A549 treated with CORT108297 at 1 μM for 4 hours (cell line): ENCODE results near the gene LY6G6C. TPM values are rescaled to one million over a fixed set of nuclear protein-coding genes. Genes with fewer than 3 reads are reported as not detected.

Experiments
- total RNA-seq: library from RNA; stranded (reverse); fragments of 200-300 nt; extraction: Qiagen RNA extraction; gene quantifications from 5 replicates; pipeline ENCODE4 v1.2.3, GENCODE V29; 2022

LY6G6C gene, protein sequence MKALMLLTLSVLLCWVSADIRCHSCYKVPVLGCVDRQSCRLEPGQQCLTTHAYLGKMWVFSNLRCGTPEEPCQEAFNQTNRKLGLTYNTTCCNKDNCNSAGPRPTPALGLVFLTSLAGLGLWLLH
- 0.09 to 0.12 TPM (median 0.10 TPM) in 3 of 5 replicates, not detected in the others for total RNA-seq

DNA sequence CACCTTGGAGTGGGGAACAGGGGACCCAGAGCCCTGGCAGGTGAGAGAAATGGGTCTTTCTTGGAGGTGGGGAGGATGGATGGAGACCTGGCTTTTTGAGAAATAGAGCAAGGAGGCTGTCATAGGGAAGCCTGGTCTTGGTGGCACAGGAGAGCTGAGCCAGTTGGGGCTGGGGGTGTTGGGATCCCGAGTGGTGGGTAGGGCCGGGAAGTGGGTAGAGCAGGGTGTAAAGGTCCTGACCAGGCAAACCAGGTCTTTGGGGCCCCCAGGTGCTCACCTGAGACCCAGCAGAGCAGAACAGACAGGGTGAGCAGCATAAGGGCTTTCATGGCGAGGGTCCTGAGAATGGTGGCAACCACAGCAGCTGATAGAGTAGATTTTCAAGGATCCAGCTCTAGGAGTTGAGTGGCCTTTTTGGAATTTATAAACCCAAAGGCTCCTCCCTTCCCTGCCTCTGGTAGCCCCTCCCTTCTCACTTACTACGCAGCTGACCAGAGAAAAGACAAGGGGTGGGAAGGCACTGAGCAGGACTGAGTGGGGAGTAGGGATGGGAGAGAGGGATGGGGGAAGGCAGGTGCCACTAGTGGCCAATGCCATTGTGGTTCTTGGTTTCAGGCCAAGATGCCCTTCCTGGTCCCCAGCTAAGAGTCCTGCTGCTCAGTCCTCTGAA, at the start of gene LY6G6C:
LY6G6C (minus strand) TSS at position 396 of the 670 bp plus-strand sequence; CDS start at position 329, 67 bp downstream.

DNA sequence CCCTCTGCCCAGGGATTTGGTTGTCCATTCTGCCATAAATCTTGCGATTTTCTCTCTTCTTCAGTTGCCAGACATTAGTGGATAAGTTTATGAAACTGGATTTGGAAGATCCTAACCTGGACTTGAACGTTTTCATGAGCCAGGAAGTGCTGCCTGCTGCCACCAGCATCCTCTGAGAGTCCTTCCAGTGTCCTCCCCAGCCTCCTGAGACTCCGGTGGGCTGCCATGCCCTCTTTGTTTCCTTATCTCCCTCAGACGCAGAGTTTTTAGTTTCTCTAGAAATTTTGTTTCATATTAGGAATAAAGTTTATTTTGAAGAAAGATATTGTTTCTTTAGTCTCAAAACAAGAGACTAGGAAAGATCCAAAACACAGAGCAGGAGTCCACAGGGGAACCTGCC, 40.8 kb upstream of the LY6G6C start, which contains the start of gene SAPCD1:
SAPCD1 (plus strand) TSS at position 301 of the 400 bp plus-strand sequence. CDS start 399 bp downstream, outside the sequence.

DNA sequence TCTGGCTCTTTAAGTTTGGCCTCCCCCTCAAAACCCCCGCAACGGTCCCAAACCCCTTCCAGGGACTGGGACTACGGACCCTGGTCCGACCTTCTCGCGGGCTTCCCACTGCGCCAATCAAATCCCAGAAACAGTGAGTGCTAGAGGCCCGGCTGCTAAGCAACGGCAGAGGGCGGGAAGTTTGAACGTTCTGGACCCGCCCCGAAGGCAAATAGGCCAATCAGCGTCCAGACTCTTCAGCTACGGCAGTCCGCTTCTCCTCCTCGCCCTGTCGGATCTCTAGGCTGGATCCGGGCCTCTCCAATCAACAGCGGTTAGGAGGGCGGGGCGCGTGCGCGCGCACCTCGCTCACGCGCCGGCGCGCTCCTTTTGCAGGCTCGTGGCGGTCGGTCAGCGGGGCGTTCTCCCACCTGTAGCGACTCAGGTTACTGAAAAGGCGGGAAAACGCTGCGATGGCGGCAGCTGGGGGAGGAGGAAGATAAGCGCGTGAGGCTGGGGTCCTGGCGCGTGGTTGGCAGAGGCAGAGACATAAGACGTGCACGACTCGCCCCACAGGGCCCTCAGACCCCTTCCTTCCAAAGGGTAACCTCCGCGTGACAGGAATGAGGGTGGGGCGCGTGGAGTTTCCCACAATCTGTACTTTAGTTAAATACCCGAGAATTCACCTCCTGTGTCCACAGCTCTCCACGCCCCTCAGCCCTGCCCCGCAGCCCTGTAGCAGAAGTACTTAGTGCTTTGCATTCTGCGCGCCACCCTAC, 18.3 kb upstream of the LY6G6C start, which contains the start of gene MSH5:
MSH5 (plus strand) TSS at position 367 of the 758 bp plus-strand sequence. CDS start 462 bp downstream, outside the sequence.

DNA sequence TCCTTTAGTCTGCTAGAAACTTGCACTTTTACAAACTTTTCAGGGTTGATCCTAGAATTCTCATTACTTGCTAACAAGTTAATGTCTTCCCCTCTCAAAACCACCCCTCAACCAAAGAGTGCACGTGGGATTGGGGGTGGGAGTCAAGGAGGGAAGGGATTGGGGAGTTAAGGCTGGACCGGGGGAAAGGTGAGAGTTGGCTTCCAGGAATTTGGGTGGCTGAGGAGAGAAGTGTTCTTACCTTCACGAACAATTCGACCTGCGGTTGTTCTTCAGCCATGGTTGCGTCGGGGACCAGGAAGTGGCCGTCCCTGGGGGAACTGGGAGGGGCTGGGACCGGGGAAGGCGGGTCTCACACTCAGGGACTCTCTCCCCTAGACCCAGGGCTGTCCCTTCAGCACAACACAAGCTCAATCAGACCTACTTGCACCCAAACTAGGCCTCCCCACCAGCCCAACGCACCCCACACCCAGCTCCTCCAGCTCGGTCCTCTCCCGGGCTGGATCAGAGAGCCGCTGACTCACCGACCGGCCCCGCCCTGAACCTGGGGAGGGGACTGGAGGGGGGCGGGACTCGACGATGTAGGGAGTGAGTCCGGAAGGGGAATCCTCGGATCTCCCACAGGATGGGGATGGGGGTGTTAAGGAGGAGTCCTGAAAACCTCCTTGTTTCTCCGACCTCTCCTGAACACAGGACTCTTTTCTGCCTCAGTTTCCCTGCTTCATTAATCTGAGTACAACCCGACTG, 14.6 kb upstream of the LY6G6C start, which contains the start of gene CLIC1:
CLIC1 (minus strand) TSS at position 510 of the 747 bp plus-strand sequence; CDS start at position 280, 230 bp downstream.

DNA sequence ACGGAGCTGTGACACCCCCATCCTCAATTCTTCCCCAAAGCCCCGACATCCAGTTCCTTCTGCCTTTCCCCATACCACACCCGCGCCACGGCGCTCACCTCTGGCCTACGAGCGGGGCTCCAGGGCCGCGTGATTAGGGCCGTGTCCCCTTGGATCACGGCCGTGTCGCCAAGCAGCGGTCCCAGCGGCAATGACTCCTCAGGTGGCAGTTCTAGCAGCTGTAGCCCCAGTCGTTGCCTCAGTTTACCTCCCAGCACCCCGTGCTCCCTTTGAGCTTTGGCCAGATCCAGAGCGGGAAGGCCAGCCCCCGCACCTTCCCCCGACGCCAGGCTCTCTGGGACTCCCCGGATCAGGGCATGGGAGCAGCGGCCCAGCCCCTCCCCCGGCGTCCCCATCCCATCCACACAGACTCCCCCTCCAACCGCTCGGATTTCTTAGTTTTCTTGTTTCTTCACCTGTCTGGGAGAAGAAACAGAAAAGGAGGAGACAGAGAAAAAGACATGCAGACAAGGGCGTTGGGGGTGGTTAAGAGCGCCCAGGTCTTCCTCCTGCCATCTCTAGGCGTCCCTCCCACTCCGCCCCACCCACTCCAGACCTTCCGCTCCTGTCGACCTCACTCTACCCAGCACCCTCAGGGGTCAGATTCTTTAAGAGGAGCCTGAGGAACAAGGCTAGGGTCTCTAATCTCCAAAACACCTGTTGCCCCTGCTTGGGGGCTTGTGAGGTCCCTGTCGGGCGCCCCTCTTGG, 7.4 kb upstream of the LY6G6C start, which contains the start of gene DDAH2:
DDAH2 (minus strand) TSS at position 533 of the 748 bp plus-strand sequence; CDS start at position 395, 138 bp downstream.

DNA sequence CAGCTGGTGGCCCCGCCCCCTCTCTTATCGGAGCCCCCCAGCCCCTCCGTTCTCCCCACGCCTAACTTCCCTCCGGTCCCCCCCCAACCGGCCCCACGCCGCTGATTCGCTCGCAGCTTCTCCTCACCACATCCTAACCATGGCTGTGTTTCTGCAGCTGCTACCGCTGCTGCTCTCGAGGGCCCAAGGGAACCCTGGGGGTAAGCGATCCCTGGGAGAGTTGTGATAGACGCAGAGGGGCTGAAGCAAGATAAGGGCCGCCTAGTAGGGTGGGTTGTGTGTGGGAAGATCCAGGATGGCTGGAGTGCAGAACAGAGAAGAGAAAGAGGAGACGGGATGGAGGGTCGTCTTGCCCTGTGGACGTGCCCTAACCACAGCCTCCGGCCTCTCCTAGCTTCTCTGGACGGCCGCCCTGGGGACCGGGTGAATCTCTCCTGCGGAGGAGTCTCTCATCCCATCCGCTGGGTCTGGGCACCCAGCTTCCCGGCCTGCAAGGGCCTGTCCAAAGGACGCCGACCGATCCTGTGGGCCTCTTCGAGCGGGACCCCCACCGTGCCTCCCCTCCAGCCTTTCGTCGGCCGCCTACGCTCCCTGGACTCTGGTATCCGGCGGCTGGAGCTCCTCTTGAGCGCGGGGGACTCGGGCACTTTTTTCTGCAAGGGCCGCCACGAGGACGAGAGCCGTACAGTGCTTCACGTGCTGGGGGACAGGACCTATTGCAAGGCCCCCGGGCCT, 1.9 kb upstream of the LY6G6C start, which contains the start of gene MPIG6B:
MPIG6B (plus strand) TSS at position 129 of the 735 bp plus-strand sequence; CDS start at position 140, 11 bp downstream.

DNA sequence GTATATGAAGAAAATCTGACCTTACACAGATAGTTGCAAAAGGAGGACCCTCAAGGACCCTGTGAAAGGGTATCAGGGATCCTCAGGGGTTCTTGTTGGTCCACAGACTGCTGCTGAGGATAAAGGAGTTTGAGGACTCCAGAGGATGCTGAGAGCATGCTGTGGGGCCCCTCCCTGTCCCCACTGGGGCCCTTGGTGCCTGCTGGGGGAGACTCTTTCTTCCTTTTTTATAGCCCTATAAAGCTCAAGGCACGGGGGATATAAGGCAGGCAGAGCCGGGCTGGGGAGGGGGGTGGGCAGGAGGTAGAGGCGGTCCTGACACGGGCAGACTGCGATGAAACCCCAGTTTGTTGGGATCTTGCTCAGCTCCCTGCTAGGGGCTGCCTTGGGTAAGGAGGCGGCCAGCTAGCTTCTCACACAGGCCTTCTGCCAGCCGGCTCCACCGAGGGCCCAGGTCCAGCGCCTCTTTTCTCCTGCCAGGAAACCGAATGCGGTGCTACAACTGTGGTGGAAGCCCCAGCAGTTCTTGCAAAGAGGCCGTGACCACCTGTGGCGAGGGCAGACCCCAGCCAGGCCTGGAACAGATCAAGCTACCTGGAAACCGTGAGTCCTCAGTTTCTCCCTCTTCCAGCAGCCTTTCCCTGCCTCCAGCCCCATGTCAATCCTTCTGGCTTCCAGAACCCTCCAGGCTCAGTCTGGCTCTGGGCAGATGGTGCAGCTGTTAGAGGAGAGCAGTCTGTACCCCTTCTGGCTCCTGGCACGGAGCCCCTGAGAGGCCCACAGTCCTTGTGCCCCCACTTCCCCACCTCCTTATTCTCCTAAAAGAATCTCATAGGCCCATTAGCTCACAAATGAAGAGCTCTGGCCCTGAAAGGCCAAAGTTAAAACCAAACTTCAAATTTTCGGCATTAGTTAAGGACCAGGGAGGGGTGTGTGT, 6.3 kb downstream of the LY6G6C start, which contains the start of gene LY6G6D:
LY6G6D (plus strand) TSS at position 327 of the 937 bp plus-strand sequence; CDS start at position 335, 8 bp downstream.

DNA sequence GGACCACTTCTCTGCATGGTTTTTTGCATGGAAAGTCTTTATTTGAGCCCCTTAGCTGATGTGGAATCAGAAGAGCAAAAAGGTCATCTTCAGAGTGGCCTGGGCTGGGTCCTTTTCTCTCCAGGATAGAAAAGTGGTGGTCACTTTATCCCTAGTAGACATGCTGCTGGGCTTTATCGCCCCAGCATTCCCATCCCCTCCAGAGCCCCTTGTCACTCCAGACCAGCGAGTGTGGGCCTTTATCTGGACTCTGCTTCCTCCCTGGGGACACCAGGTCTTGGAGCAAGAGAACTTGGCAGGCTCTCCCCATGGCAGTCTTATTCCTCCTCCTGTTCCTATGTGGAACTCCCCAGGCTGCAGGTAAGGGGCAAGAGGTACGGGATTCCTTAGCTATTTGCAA, 14.9 kb downstream of the LY6G6C start, which contains the start of gene LY6G6F:
LY6G6F (plus strand) TSS at position 268 of the 400 bp plus-strand sequence; CDS start at position 309, 41 bp downstream.

DNA sequence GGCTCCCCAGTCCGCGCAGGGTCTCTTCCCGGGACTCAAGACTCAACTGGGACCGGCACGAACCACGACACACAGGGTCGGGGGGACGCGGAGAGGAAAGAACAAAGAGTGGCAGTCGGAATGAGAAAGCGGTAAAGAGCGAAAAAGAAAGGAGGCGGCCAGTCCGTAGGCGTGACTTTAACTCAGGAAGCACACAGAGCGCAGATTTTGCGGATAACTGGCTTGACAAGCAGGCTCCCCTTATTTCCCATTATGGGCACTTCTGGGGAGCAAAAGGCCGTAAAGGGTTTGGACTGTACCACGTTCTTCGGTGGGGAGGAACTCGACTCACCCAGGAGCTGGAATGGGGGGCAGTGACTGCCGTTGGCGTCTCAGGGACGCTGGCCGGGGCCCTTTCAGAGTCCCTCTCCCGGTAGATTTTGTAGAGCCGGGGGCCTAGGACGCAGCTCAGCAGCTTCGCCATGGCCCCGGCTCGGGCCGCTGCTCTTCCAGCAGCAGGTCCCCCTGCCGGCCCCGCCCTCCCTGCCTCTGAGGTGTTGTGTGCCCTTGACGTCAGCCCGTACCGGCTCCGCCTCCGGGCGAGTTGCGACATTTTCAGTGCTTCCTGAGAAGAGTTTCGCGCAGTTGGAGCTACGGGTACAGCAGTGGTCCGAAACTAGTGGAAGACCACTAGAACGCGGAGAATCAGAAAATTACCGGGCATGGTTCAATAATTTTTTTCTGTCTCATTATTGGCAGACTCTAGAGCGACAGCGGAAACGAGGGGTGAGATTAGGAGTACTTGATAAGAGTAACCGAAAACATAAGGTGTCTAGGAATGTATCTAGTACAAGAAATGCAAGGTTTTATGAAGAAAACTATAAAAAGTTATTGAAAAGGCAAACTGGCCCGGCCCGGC, 18.5 kb downstream of the LY6G6C start, which contains the start of gene ABHD16A:
ABHD16A (minus strand) TSS at position 506 of the 898 bp plus-strand sequence; CDS start at position 463, 43 bp downstream.

DNA sequence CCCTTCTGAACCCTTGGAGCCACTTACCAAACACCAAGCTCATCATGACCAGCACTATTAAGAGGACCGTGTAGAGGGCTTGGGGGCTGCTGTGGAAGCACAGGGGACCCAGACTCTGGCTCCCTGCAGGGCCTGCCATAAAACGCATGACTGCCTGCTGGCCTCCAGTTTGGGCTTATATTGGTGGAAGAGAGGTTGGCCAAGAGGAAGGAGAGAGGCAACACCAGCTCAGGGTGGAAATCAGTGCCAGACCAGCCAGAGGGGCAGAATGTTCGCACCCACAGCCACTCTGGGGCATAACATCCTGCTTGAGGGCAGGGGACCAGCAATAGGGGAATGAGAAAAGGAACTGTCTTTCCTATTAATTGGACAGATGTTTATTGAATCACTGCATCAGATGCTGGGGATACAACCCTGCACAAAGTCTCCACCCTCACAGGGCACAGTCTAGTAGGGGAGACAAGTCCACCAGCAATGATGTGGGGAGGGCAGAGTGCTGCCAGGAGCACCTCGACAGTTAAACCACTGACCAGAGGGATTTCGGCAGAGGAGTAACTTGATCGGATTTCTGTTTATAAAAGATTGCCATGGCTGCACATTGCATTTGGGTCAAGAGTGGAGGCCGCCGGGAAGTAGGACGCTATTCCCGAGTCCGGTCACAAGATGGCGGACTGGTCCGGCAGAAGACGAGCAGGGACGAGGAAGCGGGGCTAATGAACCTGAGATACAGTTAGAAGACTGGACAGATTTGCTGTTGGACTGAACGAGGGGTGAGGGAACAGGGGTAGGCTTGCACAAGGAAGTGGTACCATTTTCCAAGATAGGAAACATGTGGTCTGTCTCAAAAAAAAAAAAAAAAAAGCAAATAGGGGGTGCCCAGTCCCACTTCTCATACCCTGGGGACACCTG, 41.1 kb downstream of the LY6G6C start, which contains the start of gene LY6G5C:
LY6G5C (minus strand) TSS at position 842 of the 909 bp plus-strand sequence; CDS start at position 148, 694 bp downstream.

DNA sequence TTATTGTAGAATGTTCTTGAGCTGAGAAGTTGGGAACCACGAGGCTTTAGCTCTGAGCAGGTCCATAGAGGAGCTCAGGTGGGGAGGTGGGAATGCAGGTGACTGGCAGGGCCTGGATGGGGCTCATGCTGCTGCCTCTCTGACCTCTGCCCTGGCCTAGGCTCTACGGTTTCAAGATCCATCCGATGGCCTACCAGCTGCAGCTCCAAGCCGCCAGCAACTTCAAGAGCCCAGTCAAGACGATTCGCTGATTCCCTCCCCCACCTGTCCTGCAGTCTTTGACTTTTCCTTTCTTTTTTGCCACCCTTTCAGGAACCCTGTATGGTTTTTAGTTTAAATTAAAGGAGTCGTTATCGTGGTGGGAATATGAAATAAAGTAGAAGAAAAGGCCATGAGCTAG, 51.9 kb downstream of the LY6G6C start, which contains the start of gene LY6G5B:
LY6G5B (plus strand) TSS at position 301 of the 400 bp plus-strand sequence. CDS start 975 bp downstream, outside the sequence.

Other genes with a start within 250 kb of the LY6G6C start
- gene MICB, start 223.6 kb downstream of the LY6G6C start, total RNA-seq, result 7.0 to 9.3 TPM (median 7.4 TPM) in 5 replicates
- gene MCCD1, start 192.8 kb downstream of the LY6G6C start, total RNA-seq, result not detected in 5 replicates
- gene DDX39B, start 179.7 kb downstream of the LY6G6C start, total RNA-seq, result 321 to 413 TPM (median 373 TPM) in 5 replicates
- gene ATP6V1G2, start 175.1 kb downstream of the LY6G6C start, total RNA-seq, result 0.54 to 1.1 TPM (median 0.67 TPM) in 5 replicates
- 9.2 to 12.4 TPM (median 11.8 TPM) in 5 replicates for gene NFKBIL1, start 174.1 kb downstream of the LY6G6C start, total RNA-seq
- 0.11 to 0.23 TPM in 2 of 5 replicates, not detected in the others for gene LTA, start 149.5 kb downstream of the LY6G6C start, total RNA-seq
- gene TNF, start 146.2 kb downstream of the LY6G6C start, total RNA-seq, result 0.06 to 0.36 TPM (median 0.09 TPM) in 4 of 5 replicates, not detected in the other
- 0.22 to 0.38 TPM (median 0.33 TPM) in 5 replicates for gene LTB, start 139.3 kb downstream of the LY6G6C start, total RNA-seq
- gene LST1, start 135.5 kb downstream of the LY6G6C start, total RNA-seq, result 0.46 to 0.73 TPM in 2 of 5 replicates, not detected in the others
- gene NCR3, start 128.7 kb downstream of the LY6G6C start, total RNA-seq, result not detected in 5 replicates
- not detected in 5 replicates for gene AIF1, start 106.5 kb downstream of the LY6G6C start, total RNA-seq
- 69.6 to 93.6 TPM (median 87.5 TPM) in 5 replicates for gene PRRC2A, start 101.0 kb downstream of the LY6G6C start, total RNA-seq
- gene BAG6, start 69.1 kb downstream of the LY6G6C start, total RNA-seq, result 114 to 156 TPM (median 146 TPM) in 5 replicates
- gene APOM, start 65.9 kb downstream of the LY6G6C start, total RNA-seq, result 2.9 to 4.1 TPM (median 3.0 TPM) in 5 replicates
- 10.3 to 13.2 TPM (median 12.6 TPM) in 5 replicates for gene C6orf47, start 61.0 kb downstream of the LY6G6C start, total RNA-seq
- gene GPANK1, start 56.7 kb downstream of the LY6G6C start, total RNA-seq, result 10.8 to 12.2 TPM (median 11.7 TPM) in 5 replicates
- 165 to 184 TPM (median 170 TPM) in 5 replicates for gene CSNK2B, start 55.7 kb downstream of the LY6G6C start, total RNA-seq
- 3.8 to 5.0 TPM (median 4.3 TPM) in 5 replicates for gene LY6G5B, start 51.8 kb downstream of the LY6G6C start, total RNA-seq
- gene LY6G5C, start 40.7 kb downstream of the LY6G6C start, total RNA-seq, result 1.1 to 2.0 TPM (median 1.6 TPM) in 5 replicates
- gene ABHD16A, start 18.4 kb downstream of the LY6G6C start, total RNA-seq, result 16.5 to 20.4 TPM (median 19.3 TPM) in 5 replicates
- gene LY6G6F, start 14.9 kb downstream of the LY6G6C start, total RNA-seq, result not detected in 5 replicates
- gene LY6G6D, start 6.4 kb downstream of the LY6G6C start, total RNA-seq, result not detected in 5 replicates
- gene MPIG6B, start 1.6 kb upstream of the LY6G6C start, total RNA-seq, result not detected in 5 replicates
- 28.8 to 35.0 TPM (median 32.1 TPM) in 5 replicates for gene DDAH2, start 7.6 kb upstream of the LY6G6C start, total RNA-seq
- 497 to 519 TPM (median 513 TPM) in 5 replicates for gene CLIC1, start 14.8 kb upstream of the LY6G6C start, total RNA-seq
- gene MSH5, start 18.3 kb upstream of the LY6G6C start, total RNA-seq, result 11.5 to 15.5 TPM (median 14.0 TPM) in 5 replicates
- 2.7 to 4.9 TPM (median 4.1 TPM) in 5 replicates for gene SAPCD1, start 40.9 kb upstream of the LY6G6C start, total RNA-seq
- 1.5 to 2.0 TPM (median 1.8 TPM) in 5 replicates for gene VWA7, start 55.6 kb upstream of the LY6G6C start, total RNA-seq
- gene VARS1, start 74.0 kb upstream of the LY6G6C start, total RNA-seq, result 47.0 to 60.8 TPM (median 59.2 TPM) in 5 replicates
- gene LSM2, start 85.2 kb upstream of the LY6G6C start, total RNA-seq, result 48.5 to 67.7 TPM (median 60.4 TPM) in 5 replicates
- 1.5 to 2.2 TPM (median 1.8 TPM) in 5 replicates for gene HSPA1L, start 93.5 kb upstream of the LY6G6C start, total RNA-seq
- gene HSPA1A, start 93.8 kb upstream of the LY6G6C start, total RNA-seq, result 250 to 374 TPM (median 304 TPM) in 5 replicates
- gene HSPA1B, start 106.0 kb upstream of the LY6G6C start, total RNA-seq, result 191 to 290 TPM (median 231 TPM) in 5 replicates
- gene NEU1, start 141.1 kb upstream of the LY6G6C start, total RNA-seq, result 23.0 to 37.8 TPM (median 29.3 TPM) in 5 replicates
- 0.06 to 0.16 TPM in 2 of 5 replicates, not detected in the others for gene SLC44A4, start 157.3 kb upstream of the LY6G6C start, total RNA-seq
- 25.9 to 35.4 TPM (median 32.0 TPM) in 5 replicates for gene EHMT2, start 176.0 kb upstream of the LY6G6C start, total RNA-seq
- 3.4 to 5.3 TPM (median 4.6 TPM) in 5 replicates for gene ZBTB12, start 180.3 kb upstream of the LY6G6C start, total RNA-seq
- gene C2, start 206.0 kb upstream of the LY6G6C start, total RNA-seq, result 0.21 to 0.68 TPM (median 0.31 TPM) in 5 replicates
- gene CFB, start 224.3 kb upstream of the LY6G6C start, total RNA-seq, result 1.5 to 3.3 TPM (median 2.4 TPM) in 5 replicates
- 74.7 to 85.0 TPM (median 75.1 TPM) in 5 replicates for gene NELFE, start 237.2 kb upstream of the LY6G6C start, total RNA-seq
- 21.0 to 27.3 TPM (median 25.4 TPM) in 5 replicates for gene SKIC2, start 237.4 kb upstream of the LY6G6C start, total RNA-seq